Islet precursor cell (in vitro differentiated cells): Measurements from ENCODE around the gene NEK4.

Experiments
- DNase-seq: peaks from one replicate; pipeline ENCODE4 v3.0.0-alpha.2; 2018

Gene NEK4

DNA sequence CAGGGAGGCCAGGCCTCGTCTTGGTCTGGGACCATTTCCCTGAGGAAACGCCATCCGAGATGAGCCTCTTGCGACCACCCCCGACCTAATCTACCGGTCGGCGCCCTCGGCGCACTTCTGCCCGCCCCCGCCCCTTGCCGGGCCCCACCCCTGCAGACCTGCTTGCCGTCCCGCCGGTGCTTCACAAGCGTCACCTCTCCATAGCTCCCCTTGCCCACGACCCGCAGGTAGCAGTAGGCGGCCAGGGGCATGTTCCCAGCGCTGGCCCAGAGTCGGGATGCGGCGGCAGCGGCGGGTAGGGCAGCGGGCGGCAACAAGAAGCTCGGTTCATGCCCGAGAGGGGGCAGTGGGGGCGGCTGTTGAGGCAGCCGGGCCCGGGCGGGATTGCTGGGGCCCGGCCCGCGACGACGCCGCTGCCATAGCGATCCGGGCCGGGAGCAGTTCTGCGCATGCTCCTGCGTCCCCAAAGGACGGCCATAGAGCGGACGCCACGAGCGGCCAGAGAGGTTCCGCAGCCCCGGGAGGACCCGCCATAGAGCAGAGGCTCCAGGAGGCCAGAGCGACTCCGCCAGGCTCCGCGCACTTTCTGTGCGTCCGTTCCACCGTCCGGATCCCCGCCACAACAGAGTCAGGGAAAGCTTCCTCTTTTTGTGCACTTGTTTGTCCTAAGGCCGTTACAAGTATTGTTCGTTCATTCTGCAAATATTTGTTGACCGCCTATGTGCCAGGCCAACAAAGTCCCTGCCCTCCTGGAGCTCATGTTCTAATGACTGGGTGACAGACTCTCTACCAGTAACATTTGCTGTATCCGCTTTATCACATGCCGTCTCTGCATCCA is at the start of gene NEK4:
NEK4 (minus strand) TSS at position 445 of the 838 bp plus-strand sequence; CDS start at position 251, 194 bp downstream.
- peak; percentile 96 for DNase-seq

DNA sequence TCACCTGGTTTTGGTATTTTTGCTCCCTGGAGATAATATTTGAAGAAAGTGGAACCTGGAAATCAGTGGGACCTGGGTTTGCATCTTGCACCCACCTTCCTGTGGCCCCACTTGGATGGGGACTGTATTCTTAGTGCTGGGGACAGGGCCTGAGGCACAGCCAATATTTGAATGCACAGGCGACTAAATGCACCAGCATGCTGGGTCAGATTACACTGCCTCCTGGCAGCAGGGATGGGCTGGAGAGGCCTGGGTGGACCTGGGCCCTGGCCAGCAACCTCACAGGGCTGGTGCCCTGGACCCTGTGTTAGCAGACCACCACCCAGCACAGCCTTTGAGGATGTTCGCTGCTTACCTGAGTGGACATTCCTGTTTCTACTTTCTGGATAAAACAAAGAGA is 49.2 kb upstream of the NEK4 start:
- no peak for DNase-seq

DNA sequence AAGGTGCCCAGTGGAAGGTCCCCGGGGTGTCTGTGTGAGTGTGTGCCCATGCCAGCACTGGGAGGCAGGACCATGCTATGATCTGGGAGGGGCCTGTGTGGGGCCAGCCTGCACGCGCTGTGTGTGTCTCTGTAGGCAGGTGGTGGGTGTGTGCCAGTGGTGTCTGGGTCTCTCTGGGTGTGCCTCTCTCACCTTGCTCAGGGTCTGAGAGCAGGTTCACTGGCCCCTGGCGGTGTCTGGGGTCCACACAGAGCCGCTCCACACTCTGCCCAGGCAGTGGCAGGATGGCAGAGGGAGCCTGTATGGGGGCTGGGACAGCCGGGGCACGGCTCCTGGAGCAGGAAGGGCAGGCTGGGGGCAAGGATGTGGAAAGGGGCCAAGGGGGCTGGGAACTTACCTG is 47.1 kb upstream of the NEK4 start:
- DNase-seq = no peak

DNA sequence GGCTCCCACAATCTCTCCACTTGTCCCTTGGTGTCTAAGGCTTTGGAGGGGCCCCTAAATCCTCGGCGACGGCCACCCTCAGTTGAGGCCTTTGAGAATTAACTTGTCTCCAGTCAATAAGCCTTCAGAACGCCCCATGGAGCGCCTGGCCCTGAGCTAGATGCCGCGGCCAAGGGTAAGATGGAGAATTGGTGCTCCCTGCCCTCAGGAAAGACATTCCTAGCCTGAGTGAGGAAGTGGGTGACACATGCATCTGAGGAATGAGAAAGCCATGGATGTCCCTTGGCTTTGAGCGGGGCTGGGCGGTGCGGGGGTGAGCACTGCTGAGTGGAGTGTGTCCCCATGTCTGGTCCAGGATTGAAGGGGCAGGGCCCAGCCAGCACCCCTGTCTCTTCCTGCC is 46.5 kb upstream of the NEK4 start:
- DNase-seq = no peak

DNA sequence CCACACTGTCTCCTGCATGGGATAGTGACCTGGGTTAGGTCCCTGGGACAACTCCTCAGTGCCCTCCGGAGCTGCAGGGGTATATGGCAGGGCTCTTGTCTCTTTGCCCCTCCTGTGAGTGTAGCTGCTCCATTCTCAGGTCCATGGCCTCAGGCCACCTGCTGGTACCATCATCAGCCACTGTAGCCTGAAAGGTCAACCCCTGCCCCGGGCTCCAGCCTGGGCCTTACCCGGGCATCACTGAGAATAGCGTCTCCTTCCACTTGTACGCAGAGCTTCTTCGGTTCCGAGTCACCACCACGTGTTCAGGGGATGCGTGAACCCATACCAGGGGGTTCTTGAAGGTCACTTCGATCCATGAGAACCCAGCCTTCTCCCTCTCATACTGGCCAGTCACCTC is 45.9 kb upstream of the NEK4 start:
- DNase-seq = no peak

DNA sequence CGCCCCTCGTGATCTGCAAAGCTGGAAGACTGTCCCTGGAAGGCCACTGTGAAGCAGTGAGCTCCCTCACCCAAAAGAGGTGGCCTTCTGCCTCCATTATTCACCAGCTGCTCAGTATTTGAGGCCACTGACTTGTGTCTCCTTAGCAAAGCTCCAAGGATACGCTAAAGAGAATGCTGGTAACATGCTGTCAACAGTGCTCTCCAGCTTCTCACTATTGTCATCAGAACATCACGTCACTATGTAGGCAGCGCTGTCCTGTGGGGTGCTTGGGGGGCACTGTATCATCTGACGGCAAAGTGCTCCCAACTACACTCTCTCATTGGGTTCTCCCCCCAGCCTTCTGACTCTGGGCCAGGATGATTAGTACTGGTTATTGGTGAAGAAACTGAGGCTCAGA is 45.5 kb upstream of the NEK4 start:
- no peak for DNase-seq

DNA sequence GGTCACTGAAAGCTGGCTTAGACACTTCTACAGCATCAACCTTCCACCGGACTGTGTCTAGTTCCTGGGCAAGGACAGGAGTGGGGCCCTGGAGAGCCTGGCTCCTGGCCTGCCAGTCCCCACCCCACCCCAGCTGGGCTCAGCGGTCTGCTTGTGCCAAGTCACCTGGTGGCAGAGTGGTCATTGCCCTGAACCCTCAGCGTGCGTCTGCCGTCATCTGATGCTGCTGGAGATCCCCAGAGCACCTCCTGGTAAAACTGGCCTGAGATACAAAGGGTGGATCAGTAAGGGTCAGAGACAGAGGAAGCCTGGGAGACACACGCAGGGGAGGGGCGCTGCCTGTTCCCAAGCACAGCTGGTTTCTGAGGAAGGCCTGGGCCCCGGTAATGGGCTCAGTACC is 43.1 kb upstream of the NEK4 start:
- no peak for DNase-seq

DNA sequence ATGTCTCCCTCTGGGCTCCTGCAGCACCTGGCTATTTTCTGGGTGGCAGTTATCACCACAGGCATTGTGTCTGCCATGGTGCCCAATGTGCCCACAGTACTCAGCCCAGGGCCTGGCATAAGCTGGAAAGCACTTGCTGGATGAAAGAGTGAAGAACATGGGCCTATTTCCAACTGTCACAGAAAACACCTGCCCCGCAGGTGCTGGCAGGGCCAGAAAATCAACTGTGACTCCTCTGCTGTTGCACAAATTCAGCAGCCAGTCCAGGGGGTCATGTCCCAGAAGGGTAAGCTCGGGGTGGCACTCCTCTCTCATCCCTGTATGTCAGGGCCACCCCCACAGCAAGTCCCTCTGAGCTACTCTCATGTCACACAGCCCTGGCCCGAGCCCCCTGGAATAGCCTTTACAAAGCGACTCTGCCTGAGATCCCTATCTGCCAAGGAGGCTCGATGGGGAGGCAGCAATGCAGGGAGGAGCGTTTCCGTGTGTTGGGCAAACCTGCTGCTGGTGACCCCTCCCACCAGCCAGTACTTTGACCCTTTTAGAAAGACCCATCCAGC is 40.8 kb upstream of the NEK4 start:
- no peak for DNase-seq

DNA sequence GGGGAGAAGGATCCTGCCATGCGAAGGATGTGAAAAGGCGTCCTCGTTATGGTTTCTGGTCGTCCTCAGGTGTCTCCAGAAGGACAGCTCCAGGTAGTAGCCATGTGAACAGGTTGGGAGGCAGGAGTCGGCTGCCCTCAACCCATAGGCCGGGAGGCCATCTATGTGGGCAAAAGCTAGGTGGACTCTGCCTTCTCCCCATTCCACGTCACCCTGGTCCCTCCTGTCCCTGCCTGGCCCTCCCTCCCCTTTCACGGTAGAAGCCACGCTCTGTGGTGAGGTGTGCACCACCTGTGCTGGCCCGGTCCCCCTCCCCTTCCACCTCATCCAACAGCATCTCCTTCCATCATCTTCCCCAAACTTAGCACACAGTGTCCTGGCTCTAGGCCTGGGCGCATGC is 40.2 kb upstream of the NEK4 start:
- no peak for DNase-seq

DNA sequence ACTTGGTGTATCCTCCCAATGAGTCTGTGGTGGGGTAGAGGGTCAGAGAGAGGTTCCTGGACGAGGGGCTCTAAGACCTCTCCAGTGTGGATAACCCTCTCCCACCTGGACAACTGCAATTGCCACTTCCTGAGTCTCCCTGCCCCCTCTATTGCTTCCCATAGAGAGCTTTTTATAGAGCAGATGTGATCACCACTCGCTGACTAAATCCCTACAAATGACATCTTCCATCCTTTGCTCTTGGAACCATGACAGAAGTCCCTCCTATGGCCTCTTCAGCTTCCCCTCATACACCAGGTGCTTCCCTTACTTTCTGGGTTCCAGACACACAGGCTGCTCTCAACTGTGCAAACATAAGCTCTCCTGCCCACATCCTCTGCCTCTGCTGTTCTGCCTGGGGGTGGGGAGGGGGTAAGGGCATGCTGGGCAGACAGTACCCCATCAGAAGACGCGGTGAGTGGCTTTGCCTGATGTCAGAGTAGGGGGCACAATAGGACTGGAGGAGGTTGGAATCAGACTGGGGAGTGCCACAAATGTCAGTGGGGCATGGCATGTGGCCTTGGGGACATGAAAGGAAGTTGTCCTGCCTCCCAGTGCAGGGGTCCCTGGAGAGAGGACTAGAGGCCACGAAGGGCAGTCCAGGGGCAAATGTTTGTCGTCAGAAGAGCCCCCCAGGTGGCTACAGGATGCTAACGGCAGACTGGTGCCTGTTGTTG is 39.1 kb upstream of the NEK4 start:
- DNase-seq = no peak

DNA sequence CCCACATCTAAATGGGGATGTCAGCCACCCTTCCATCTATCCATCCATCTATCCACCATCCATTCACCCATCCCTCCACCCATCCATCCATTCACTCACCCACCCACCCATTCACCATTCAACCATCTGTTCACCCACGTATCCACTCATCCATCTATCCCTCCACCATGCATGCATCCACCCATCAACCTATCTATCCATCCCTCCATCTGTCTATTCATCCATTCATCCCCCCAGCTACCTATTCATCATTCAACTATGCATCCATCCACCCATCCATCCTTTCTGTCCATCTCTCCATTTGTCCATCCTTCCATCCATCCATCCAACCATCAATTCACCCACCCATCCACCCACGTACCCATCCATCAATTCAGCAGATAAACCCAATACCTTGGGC is 38.4 kb upstream of the NEK4 start:
- DNase-seq = no peak

DNA sequence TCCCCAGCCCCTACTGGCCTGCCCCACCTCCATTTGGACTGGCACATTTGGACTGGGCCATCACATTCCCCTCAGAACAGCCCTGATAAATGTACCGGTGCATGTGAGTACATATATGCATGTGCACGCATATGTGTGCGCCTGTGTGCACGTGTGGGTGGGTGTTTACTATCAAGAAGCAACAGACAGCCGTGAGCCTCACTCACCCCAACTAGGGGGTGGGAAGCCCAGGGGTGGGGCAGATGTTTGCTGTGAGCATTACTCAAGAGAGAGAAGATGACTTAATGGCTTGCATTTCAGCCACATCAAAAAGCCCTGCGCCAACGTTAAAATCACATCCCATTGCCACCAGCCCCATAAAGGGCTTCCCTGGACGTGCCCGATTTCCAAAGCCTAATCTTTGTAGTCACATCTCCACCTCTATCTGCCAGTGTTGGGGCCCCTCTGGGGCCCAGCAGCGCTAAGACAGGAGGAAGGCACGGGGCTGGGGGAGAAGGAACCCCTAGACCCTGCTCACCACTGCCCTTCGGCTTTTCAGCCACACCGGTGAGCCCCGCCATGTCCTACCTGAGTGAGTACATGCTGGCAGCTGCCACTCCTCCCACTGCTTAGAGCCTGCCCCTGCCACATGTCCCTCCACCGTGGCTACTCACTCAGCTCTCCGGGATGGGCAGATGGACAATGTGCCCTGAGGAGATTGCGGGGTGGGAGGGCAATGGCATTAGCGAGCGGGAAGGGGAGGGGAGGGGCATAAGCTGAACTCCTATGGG is 34.7 kb upstream of the NEK4 start:
- DNase-seq = no peak

DNA sequence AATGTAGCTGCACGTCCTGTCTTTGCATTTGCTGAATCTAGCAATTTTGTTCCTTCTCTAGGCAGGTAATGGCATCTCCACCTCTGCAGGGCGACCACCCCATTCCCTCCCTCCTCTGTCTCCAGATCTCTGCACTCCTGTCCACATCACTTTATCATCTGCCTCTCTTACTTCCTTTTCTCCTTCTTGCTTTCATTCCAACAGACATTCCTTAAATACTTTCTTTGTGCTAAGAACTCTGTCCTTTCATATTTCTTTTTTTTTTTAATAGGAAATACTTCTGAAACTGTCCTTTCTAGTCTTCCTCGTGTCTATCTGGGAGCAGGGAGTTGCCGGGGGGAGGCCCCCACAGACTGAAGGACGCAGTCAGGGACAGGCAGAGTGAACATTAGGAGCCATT is 31.1 kb upstream of the NEK4 start:
- DNase-seq = no peak

DNA sequence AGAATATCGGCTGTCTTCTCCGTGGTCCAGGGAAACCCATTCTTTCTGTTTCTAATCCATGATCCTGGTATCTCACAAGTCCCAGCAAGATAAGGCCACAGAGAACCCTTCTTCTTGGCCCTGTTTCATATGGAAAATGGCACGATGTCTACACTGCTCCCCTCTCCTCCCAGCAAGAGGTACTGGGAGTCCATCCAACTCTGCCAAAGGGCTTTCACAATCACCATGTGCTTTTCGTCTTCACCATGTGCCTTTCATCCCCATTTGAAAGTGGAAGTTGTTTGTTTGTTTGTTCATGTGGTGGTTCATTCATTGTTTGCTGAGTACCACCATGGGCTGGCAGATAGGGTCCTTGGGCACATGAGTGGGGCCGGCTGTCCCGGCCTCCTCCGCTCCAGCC is 29.3 kb upstream of the NEK4 start:
- DNase-seq = no peak

DNA sequence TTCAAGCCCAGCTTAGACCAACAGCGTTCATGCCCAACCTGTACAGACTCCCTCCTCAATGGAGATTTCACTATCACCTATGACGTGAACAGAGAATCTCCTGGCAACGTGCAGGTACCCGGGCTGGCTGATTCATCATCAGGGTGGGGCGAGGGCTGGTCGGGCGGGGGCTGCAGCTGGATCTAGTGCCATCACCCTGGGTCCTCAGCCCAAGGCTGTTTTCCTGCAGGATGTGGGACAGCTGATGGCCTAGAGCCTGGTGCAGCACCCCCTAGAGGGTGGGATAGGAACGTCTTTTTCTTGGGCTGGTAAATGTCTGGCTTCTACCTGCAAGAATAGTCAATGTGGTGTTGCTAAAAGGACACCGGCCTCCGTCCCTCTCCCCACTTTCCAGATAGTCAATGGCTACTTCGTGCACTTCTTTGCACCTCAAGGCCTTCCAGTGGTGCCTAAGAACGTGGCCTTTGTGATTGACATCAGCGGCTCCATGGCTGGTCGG is 28.3 kb upstream of the NEK4 start:
- DNase-seq = peak; percentile 73

DNA sequence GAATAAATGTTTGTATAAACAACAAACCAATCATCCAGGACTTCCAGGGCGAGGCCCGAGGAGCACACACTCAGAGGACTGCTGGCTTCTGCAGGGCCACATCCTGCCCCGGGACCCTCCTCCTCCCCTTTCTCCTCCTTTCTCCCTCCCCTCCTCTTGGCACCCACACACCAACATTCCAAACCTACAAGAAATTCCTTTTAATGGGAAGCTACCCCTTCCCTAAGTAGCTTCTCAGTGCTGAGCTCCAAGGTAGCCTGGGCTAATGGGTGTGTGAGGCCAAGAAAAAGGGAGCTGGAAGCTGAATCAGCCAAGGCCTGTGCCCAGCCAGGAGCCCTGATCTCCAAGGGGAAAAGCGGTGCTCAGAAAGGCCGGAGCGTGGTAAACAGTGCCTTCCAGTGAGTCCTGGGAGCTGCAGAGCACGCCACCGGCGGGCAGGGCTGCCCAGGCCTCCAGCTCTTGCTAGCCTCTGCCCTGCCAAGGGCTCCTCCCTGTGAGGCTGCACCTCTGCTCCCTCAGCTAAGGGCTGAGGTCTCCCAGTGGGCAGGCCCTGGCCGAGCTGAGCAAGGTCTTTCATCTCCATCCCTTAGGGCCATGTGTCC is 27.7 kb upstream of the NEK4 start:
- DNase-seq = no peak

DNA sequence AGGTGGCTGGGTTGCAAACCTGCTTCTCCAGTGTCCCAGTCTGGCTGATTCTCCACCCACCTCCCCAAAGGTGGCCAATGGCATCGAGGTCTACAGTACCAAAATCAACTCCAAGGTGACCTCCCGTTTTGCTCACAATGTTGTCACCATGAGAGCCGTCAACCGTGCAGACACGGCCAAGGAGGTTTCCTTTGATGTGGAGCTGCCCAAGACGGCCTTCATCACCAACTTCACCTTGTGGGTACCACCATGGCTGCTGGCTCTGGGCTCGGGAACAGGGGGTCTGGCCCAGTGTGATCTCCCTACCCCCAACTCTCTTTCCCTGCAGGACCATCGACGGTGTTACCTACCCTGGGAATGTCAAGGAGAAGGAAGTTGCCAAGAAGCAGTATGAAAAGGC is 25.7 kb upstream of the NEK4 start:
- DNase-seq = no peak

DNA sequence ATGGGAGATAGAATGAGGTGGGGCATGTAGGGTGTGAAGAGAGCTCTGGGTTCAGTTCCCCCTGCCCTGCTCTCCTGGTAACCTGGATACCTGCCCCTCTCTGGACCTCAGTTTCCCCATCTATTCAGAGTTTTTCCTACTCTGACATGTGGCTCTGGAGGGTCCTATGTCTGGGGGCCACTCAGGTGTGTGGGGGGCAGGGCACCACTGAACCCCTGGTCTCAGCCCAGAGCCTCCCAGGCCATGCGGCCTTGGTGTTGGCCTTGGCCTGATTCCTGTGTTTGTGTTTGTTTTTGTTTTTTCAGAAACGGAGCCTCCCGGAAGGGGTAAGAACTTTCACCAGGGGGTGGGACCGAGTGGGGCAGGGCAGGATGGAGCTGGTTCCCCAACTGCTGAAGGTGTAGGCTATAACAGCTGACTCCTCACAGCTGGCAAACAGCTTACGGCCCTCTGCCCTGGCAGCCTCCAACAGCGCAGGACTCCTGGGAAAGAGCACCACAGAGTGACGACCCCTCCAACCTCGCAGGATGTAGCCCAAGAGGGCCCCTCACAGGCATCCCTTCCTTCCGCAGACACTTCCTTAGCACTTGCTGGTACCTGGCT is 24.7 kb upstream of the NEK4 start:
- DNase-seq = no peak

DNA sequence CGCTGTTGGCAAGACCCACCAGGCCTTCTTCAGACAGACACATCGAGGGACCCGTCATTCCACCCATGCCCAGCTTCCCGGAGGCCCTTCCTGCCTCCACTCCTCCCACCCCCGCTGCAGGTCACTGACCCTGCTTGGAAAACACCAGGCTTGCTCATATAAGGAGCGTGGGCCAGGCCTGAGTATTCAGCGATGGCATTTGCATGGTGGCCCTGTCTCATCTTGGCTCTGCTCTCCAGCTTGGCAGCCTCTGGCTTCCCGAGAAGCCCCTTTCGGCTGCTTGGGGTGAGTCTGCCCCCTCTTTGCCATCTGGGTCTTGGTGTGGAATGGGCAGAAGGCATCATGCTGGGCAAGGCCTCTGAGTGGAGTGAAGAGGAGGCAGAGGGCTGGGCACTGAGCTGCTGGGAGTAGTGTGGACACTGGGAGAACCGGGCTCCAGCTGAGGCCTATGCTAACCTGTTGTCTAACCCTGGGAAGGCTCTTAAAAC is 23.9 kb upstream of the NEK4 start, which contains the start of gene ITIH3:
ITIH3 (plus strand) TSS at position 185 of the 488 bp plus-strand sequence; CDS start at position 193, 8 bp downstream.
- DNase-seq = no peak

DNA sequence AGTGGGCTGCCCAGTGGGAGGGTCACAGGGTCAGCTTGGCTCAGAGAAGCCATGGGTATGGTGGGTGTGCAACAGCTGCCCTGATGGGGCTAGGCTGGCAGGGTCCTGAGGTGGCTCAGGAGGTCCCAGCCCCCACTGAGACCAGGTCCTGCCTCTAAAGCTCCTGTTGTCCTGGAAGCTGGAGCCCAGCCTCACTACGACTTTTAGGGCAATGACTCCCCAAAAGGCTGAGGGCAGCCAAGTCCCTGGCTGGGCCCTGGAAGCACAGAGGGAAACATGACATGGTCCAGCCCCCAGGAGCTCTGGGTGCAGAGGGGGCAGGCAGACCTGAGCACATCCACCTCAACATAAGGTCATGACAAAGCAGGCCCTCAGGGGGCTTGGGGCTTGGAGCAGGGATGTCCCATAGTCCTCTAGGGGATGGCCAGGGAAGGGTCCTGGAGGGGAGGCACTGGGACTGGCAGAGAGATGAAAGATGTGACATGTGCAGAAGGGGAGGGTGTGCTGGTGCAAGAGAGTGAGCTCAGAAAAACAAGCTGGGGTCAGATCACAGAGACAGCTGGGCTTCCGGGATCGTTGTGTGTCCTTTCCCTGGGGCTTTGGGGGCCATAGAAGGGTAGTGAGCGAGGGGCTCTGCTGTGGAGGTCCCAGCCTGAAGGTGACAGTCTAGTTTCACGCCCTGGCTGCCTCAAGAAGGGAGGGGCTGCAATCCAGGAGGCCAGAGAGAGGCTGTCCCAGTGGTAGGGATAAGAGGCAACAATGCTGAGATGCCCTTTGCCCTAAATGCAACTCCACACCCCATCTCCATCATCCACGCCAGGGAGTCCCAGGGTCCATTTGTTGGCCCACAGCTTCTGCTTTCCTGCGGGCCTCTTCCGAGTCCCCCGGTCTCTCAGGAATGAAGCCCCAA is 23.2 kb upstream of the NEK4 start:
- DNase-seq = no peak
